ENCODE measurements around the gene PRPSAP1.
A peak's percentile ranks its signal among the peaks of the same experiment; 100 is the strongest.

The PRPSAP1 gene

GRCh38 chr17:76327696-76328095 is 26.0 kb downstream of the PRPSAP1 start:
- DNase-seq, result no peak
- Mint-ChIP-seq H3K4me1 (peaks cover 5% of the 10 kb centered on the region), H3K27ac (peak overlapping the region; percentile 41), H3K36me3 (ENCODE audit: low read depth) (peaks cover 71% of the 10 kb centered on the region), H3K4me3 (no peak overlapping the region), H3K9me3 (no peaks in the 10 kb centered on the region), H3K27me3 (ENCODE audit: low read depth, poor library complexity) (no peaks in the 10 kb centered on the region)
- no peak for TF ChIP-seq CTCF (IDR thresholded peaks at IDR 0.05)

GRCh38 chr17:76326306-76326705 is 27.4 kb downstream of the PRPSAP1 start:
- Mint-ChIP-seq H3K27me3 (ENCODE audit: low read depth, poor library complexity) (no peaks in the 10 kb centered on the region), H3K27ac (no peak overlapping the region), H3K4me1 (peaks cover 5% of the 10 kb centered on the region), H3K9me3 (no peaks in the 10 kb centered on the region), H3K36me3 (ENCODE audit: low read depth) (peaks cover 74% of the 10 kb centered on the region), H3K4me3 (no peak overlapping the region)
- DNase-seq, result no peak
- TF ChIP-seq CTCF (IDR thresholded peaks at IDR 0.05), result no peak

GRCh38 chr17:76318586-76318985 is 35.1 kb downstream of the PRPSAP1 start:
- peaks cover 60% of the 10 kb centered on the region for H3K36me3 Mint-ChIP-seq (ENCODE audit: low read depth)
- no peak for DNase-seq
- H3K9me3 Mint-ChIP-seq, result no peaks in the 10 kb centered on the region
- H3K4me1 Mint-ChIP-seq, result peaks cover 3% of the 10 kb centered on the region
- no peak for TF ChIP-seq CTCF (IDR thresholded peaks at IDR 0.05)
- no peak overlapping the region for H3K4me3 Mint-ChIP-seq
- H3K27me3 Mint-ChIP-seq (ENCODE audit: low read depth, poor library complexity), result no peaks in the 10 kb centered on the region
- H3K27ac Mint-ChIP-seq, result no peak overlapping the region

GRCh38 chr17:76317535-76317934 is 36.2 kb downstream of the PRPSAP1 start:
- Mint-ChIP-seq H3K27me3 (ENCODE audit: low read depth, poor library complexity) (no peaks in the 10 kb centered on the region), H3K9me3 (no peaks in the 10 kb centered on the region), H3K27ac (peak overlapping the region; percentile 20), H3K4me3 (no peak overlapping the region), H3K4me1 (peaks cover 14% of the 10 kb centered on the region), H3K36me3 (ENCODE audit: low read depth) (peaks cover 59% of the 10 kb centered on the region)
- DNase-seq, result no peak
- TF ChIP-seq CTCF (IDR thresholded peaks at IDR 0.05), result no peak

- no peak for TF ChIP-seq CTCF (IDR thresholded peaks at IDR 0.05)
- DNase-seq, result no peak
- H3K27ac Mint-ChIP-seq, result no peak overlapping the region
- H3K4me1 Mint-ChIP-seq, result peaks cover 14% of the 10 kb centered on the region
- no peak overlapping the region for H3K4me3 Mint-ChIP-seq
- H3K36me3 Mint-ChIP-seq (ENCODE audit: low read depth), result peaks cover 48% of the 10 kb centered on the region
- H3K9me3 Mint-ChIP-seq, result no peaks in the 10 kb centered on the region
- H3K27me3 Mint-ChIP-seq (ENCODE audit: low read depth, poor library complexity), result no peaks in the 10 kb centered on the region
Measured at GRCh38 chr17:76314392-76315227, 39.1 kb downstream of the PRPSAP1 start.

- no peak overlapping the region for H3K4me3 Mint-ChIP-seq
Measured at GRCh38 chr17:76312735-76313134, 41.0 kb downstream of the PRPSAP1 start.

More at GRCh38 chr17:76312735-76313134, 41.0 kb downstream of the PRPSAP1 start:
- Mint-ChIP-seq H3K9me3 (no peaks in the 10 kb centered on the region), H3K27ac (peak overlapping the region; percentile 2), H3K36me3 (ENCODE audit: low read depth) (peaks cover 46% of the 10 kb centered on the region), H3K27me3 (ENCODE audit: low read depth, poor library complexity) (peaks cover 4% of the 10 kb centered on the region), H3K4me1 (peaks cover 18% of the 10 kb centered on the region)
- no peak for TF ChIP-seq CTCF (IDR thresholded peaks at IDR 0.05)
- no peak for DNase-seq
